HEK293T (cell line): ENCODE results near the gene CD207.

Source experiments
- ARNT ChIP-seq: fragments of 450-650 bp; IDR thresholded peaks from 2 replicates; pipeline ENCODE4 v1.6.1; 2017; ENCODE audit warnings: mild to moderate bottlenecking
- BHLHE40 ChIP-seq: fragments of 450-650 bp; IDR thresholded peaks from 2 replicates; pipeline ENCODE4 v1.6.1; 2016; ENCODE audit warnings: mild to moderate bottlenecking, moderate library complexity, borderline replicate concordance
- CTBP1 ChIP-seq: fragments of 450-650 bp; IDR thresholded peaks from 2 replicates; pipeline ENCODE4 v1.6.1; 2016; ENCODE audit warnings: borderline replicate concordance
- ELF4 ChIP-seq: fragments of 450-650 bp; IDR thresholded peaks from 2 replicates; pipeline ENCODE4 v1.6.1; 2017; ENCODE audit warnings: antibody characterized with exemption
- FOXA1 ChIP-seq: fragments of 450-650 bp; IDR thresholded peaks from 2 replicates; pipeline ENCODE4 v1.6.1; 2016; ENCODE audit warnings: mild to moderate bottlenecking
- FOXK2 ChIP-seq: fragments of 450-650 bp; IDR thresholded peaks from 2 replicates; pipeline ENCODE4 v1.6.1; 2016; ENCODE audit warnings: mild to moderate bottlenecking
- FOXM1 ChIP-seq: fragments of 450-650 bp; IDR thresholded peaks from 2 replicates; pipeline ENCODE4 v1.6.1; 2017; ENCODE audit warnings: mild to moderate bottlenecking, borderline replicate concordance
- HDGF ChIP-seq: fragments of 450-650 bp; IDR thresholded peaks from 2 replicates; pipeline ENCODE4 v1.6.1; 2017; ENCODE audit warnings: antibody characterized with exemption, borderline replicate concordance
- NFRKB ChIP-seq: fragments of 450-650 bp; IDR thresholded peaks from 2 replicates; pipeline ENCODE4 v1.6.1; 2016; ENCODE audit warnings: mild to moderate bottlenecking, moderate library complexity
- SP1 ChIP-seq: fragments of 450-650 bp; IDR thresholded peaks from 2 replicates; pipeline ENCODE4 v1.6.1; 2017
- SUZ12 ChIP-seq: fragments of 450-650 bp; IDR thresholded peaks from 2 replicates; pipeline ENCODE4 v1.6.1; 2016; ENCODE audit warnings: mild to moderate bottlenecking
- TARDBP ChIP-seq: fragments of 450-650 bp; IDR thresholded peaks from 2 replicates; pipeline ENCODE4 v1.6.1; 2016
- ZNF384 ChIP-seq: fragments of 450-650 bp; IDR thresholded peaks from 2 replicates; pipeline ENCODE4 v1.6.1; 2016
- TF ChIP-seq, protein P1 (sequence below): fragments of 450-650 bp; IDR thresholded peaks from 2 replicates; pipeline ENCODE4 v1.6.1; 2016

DNA sequence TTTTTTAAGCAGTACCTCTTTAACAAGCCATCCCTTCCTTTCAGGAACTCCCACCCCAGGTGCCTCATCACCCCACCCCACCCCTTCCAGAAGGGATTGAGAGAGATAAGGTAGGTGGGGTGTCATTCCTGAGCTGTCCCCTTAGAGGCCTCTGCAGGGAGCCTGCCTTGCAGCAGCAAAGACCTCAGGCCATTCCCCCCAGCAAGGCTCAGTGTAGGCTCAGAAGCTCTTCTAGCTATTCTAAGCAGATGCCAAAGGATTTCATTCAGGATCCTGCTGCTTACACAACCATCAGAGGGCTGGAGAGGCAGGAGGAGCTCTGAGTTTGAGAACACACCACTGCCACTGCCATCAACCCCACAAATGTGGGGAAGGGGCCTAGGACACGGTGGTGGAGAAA lies 39.4 kb downstream of the CD207 start:
- TF ChIP-seq SP1, result no peak
- no peak for TF ChIP-seq BHLHE40
- no peak for TF ChIP-seq ZNF384
- no peak for TF ChIP-seq FOXK2
- TF ChIP-seq FOXM1, result no peak
- no peak for TF ChIP-seq ARNT
- no peak for TF ChIP-seq SUZ12
- TF ChIP-seq NFRKB, result no peak
- TF ChIP-seq HDGF, result no peak
- no peak for TF ChIP-seq FOXA1
- TF ChIP-seq, protein P1, sequence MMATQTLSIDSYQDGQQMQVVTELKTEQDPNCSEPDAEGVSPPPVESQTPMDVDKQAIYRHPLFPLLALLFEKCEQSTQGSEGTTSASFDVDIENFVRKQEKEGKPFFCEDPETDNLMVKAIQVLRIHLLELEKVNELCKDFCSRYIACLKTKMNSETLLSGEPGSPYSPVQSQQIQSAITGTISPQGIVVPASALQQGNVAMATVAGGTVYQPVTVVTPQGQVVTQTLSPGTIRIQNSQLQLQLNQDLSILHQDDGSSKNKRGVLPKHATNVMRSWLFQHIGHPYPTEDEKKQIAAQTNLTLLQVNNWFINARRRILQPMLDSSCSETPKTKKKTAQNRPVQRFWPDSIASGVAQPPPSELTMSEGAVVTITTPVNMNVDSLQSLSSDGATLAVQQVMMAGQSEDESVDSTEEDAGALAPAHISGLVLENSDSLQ, result no peak
- TF ChIP-seq ELF4, result no peak
- TF ChIP-seq TARDBP, result no peak
- no peak for TF ChIP-seq CTBP1
